ENCODE measurements around the gene NISCH. TPM values are rescaled to one million over a fixed set of nuclear protein-coding genes. Genes with fewer than 3 reads are reported as not detected.
A peak's percentile ranks its signal among the peaks of the same experiment; 100 is the strongest.

Gene NISCH
- total and polyA plus RNA-seq, 2 donors (not counting 3 experiments of a cell fraction or from before 2014, with no cell fraction given), result 156 to 178 TPM

- no TSS peak for BruUV-seq (replicated peaks)
- Histone ChIP-seq H3K79me2 (ENCODE audit: control insufficient read depth, insufficient read depth, low read length) (peaks cover 51% of the 10 kb centered on the region), H3K4me1 (ENCODE audit: control insufficient read depth, extremely low read depth, insufficient read depth, low read length) (peaks cover 17% of the 10 kb centered on the region), H3K4me3 (replicated peaks in 1 of 3; ENCODE audit: insufficient read depth in 1 of 3, low read depth in 1 of 3, low read length in 3 of 3) (no peak overlapping the region), H3K27me3 (ENCODE audit: control insufficient read depth in 2 of 2, insufficient read depth in 2 of 2, low read length in 2 of 2) (no peaks in the 10 kb centered on the region), H3K9me1 (replicated peaks; ENCODE audit: control insufficient read depth, extremely low read depth, insufficient read depth, low read length) (no peaks in the 10 kb centered on the region), H3K27ac (ENCODE audit: insufficient read depth, low read depth, low read length) (no peak overlapping the region), H2AFZ (ENCODE audit: low read depth, low read length) (no peak overlapping the region), H3K9me3 (replicated peaks; ENCODE audit: control insufficient read depth, insufficient read depth, low read length) (no peaks in the 10 kb centered on the region), H4K20me1 (replicated peaks; ENCODE audit: control insufficient read depth, extremely low read depth, insufficient read depth, low read length) (no peaks in the 10 kb centered on the region), H3K9ac (replicated peaks; ENCODE audit: extremely low read depth, insufficient read depth, low read length) (no peak overlapping the region), H3K36me3 (ENCODE audit: control insufficient read depth in 2 of 2, extremely low read depth in 1 of 2, insufficient read depth in 2 of 2, low read length in 2 of 2) (peaks cover 23 to 25% of the 10 kb centered on the region in 2 experiments), H3K4me2 (ENCODE audit: insufficient read depth, low read length) (no peak overlapping the region)
- CTCF ChIA-PET, result interaction anchor here (1.2 to 1.4 kb wide), 2 partner anchors 10 to 46 kb away, joined by 4 to 7 read pairs; no protein-coding TSS in a partner anchor
- POLR2A ChIA-PET, result no interaction called here
- dilution Hi-C loops (cut with MboI; ENCODE audit: extremely low pct_ligation_motif_present, low sequenced_read_pairs), result no loop called here
- intact Hi-C loops (cut with micrococcal nuclease), result loop anchor here (5.0 kb wide), 1 partner anchor 39 kb away; the partner anchor contains the start of gene STAB1
- DNase-seq (ENCODE audit: low read depth, low spot score), result no peak
- TF ChIP-seq, protein P1, sequence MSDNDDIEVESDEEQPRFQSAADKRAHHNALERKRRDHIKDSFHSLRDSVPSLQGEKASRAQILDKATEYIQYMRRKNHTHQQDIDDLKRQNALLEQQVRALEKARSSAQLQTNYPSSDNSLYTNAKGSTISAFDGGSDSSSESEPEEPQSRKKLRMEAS (IDR thresholded peaks at IDR 0.05; ENCODE audit: insufficient read depth, insufficient read length), result no peak
- no peak for TF ChIP-seq MYC (IDR thresholded peaks at IDR 0.05; ENCODE audit: low read depth, low read length)
- no peak for TF ChIP-seq JUN (IDR thresholded peaks at IDR 0.05; ENCODE audit: borderline replicate concordance, insufficient read depth, insufficient read length, low read depth)
- TF ChIP-seq FOS (IDR thresholded peaks at IDR 0.05; ENCODE audit: borderline replicate concordance, insufficient read depth, low read length), result no peak
- no peak for FAIRE-seq
Observed at GRCh38 chr3:52458031-52458760, 2.8 kb downstream of the NISCH start.

GRCh38 chr3:52458770-52459545 lies 3.6 kb downstream of the NISCH start:
- dilution Hi-C loops (cut with MboI; ENCODE audit: extremely low pct_ligation_motif_present, low sequenced_read_pairs) (no loop called here), intact Hi-C loops (cut with micrococcal nuclease) (loop anchor here (5.0 kb wide), 1 partner anchor 38 kb away; the partner anchor contains the start of gene STAB1)
- FAIRE-seq, result no peak
- no peaks in the 10 kb centered on the region for H3K9me3 ChIP-seq (replicated peaks; ENCODE audit: control insufficient read depth, insufficient read depth, low read length)
- H4K20me1 ChIP-seq (replicated peaks; ENCODE audit: control insufficient read depth, extremely low read depth, insufficient read depth, low read length), result no peaks in the 10 kb centered on the region
- H3K36me3 ChIP-seq (ENCODE audit: control insufficient read depth in 2 of 2, extremely low read depth in 1 of 2, insufficient read depth in 2 of 2, low read length in 2 of 2), result peaks cover 23 to 25% of the 10 kb centered on the region in 2 experiments
- no peak overlapping the region for H3K9ac ChIP-seq (replicated peaks; ENCODE audit: extremely low read depth, insufficient read depth, low read length)
- H2AFZ ChIP-seq (ENCODE audit: low read depth, low read length), result no peak overlapping the region
- H3K4me2 ChIP-seq (ENCODE audit: insufficient read depth, low read length), result no peak overlapping the region
- peaks cover 17% of the 10 kb centered on the region for H3K4me1 ChIP-seq (ENCODE audit: control insufficient read depth, extremely low read depth, insufficient read depth, low read length)
- no peaks in the 10 kb centered on the region for H3K9me1 ChIP-seq (replicated peaks; ENCODE audit: control insufficient read depth, extremely low read depth, insufficient read depth, low read length)
- H3K27me3 ChIP-seq (ENCODE audit: control insufficient read depth in 2 of 2, insufficient read depth in 2 of 2, low read length in 2 of 2), result no peaks in the 10 kb centered on the region
- H3K4me3 ChIP-seq (replicated peaks in 1 of 3; ENCODE audit: insufficient read depth in 1 of 3, low read depth in 1 of 3, low read length in 3 of 3), result no peak overlapping the region
- TF ChIP-seq, protein P1 (IDR thresholded peaks at IDR 0.05; ENCODE audit: insufficient read depth, insufficient read length), result no peak
- TF ChIP-seq FOS (IDR thresholded peaks at IDR 0.05; ENCODE audit: borderline replicate concordance, insufficient read depth, low read length) (no peak), POLR2A (IDR thresholded peaks at IDR 0.05; ENCODE audit: low read depth, low read length) (no peak), MYC (IDR thresholded peaks at IDR 0.05; ENCODE audit: low read depth, low read length) (no peak), JUN (IDR thresholded peaks at IDR 0.05; ENCODE audit: borderline replicate concordance, insufficient read depth, insufficient read length, low read depth) (no peak), POLR2AphosphoS5 (IDR thresholded peaks at IDR 0.05; ENCODE audit: insufficient read depth, low read depth, low read length) (no peak), EZH2 (IDR thresholded peaks at IDR 0.05; ENCODE audit: borderline replicate concordance, low read depth, low read length, severe bottlenecking) (no peak), GATA2 (IDR thresholded peaks at IDR 0.05; ENCODE audit: insufficient read depth, insufficient read length, low read depth, low read length) (no peak)
- TF ChIP-seq, protein P2, sequence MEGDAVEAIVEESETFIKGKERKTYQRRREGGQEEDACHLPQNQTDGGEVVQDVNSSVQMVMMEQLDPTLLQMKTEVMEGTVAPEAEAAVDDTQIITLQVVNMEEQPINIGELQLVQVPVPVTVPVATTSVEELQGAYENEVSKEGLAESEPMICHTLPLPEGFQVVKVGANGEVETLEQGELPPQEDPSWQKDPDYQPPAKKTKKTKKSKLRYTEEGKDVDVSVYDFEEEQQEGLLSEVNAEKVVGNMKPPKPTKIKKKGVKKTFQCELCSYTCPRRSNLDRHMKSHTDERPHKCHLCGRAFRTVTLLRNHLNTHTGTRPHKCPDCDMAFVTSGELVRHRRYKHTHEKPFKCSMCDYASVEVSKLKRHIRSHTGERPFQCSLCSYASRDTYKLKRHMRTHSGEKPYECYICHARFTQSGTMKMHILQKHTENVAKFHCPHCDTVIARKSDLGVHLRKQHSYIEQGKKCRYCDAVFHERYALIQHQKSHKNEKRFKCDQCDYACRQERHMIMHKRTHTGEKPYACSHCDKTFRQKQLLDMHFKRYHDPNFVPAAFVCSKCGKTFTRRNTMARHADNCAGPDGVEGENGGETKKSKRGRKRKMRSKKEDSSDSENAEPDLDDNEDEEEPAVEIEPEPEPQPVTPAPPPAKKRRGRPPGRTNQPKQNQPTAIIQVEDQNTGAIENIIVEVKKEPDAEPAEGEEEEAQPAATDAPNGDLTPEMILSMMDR (IDR thresholded peaks at IDR 0.05; ENCODE audit: extremely low read depth in 1 of 2, insufficient read depth in 1 of 2, low read depth in 1 of 2, low read length in 2 of 2), result no peak
- ChIA-PET CTCF (interaction anchor here (1.2 kb wide), 1 partner anchor 47 kb away, joined by 7 read pairs; no protein-coding TSS in a partner anchor), POLR2A (no interaction called here)
- H3K27ac ChIP-seq (ENCODE audit: insufficient read depth, low read depth, low read length), result no peak overlapping the region
- BruUV-seq (replicated peaks), result TSS peak; percentile 2
- peaks cover 55% of the 10 kb centered on the region for H3K79me2 ChIP-seq (ENCODE audit: control insufficient read depth, insufficient read depth, low read length)
- no peak for DNase-seq (ENCODE audit: low read depth, low spot score)

Measured in endothelial cell of umbilical vein (primary cell).